ENCODE data around the gene ANO7.

The ANO7 gene

DNA sequence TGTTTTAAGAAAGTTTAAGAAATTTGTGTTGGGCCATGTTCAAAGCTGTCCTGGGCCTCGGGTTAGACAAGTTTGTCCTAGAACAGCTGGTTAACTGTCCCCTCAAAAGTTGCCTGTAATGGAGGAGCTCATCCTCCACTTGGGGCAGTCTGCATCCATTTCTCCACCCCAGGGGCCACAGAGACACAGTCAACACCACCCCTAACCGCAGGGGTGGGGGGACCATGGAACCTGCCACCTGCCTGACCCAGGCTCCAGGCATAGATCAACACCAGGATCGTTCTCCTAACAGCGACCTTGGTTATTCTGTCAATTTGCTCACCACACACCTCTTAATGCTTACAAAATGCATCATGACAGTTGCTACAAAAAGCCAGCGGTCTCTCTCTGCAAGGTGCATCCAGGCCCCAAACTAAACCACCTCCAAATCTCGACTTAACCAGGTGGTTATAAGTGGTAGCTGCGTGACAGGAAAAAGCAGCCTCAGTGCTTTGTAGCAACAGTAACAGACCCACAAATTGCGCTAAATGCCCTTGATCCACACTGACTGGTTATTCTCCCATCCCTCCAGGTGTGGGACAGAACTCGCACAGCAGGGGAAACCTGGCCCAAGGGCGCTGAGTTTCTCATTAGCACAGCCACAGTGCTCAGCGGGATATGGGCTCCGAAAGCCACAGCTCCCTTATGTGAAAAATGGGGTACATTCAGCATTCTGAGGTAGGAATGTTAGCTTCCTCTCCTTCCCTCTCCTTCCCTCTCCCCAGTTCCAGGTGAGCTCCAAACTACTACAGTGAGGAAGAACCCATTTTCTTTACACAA is 79.0 kb downstream of the ANO7 start:
- TF ChIP-seq, protein P1, sequence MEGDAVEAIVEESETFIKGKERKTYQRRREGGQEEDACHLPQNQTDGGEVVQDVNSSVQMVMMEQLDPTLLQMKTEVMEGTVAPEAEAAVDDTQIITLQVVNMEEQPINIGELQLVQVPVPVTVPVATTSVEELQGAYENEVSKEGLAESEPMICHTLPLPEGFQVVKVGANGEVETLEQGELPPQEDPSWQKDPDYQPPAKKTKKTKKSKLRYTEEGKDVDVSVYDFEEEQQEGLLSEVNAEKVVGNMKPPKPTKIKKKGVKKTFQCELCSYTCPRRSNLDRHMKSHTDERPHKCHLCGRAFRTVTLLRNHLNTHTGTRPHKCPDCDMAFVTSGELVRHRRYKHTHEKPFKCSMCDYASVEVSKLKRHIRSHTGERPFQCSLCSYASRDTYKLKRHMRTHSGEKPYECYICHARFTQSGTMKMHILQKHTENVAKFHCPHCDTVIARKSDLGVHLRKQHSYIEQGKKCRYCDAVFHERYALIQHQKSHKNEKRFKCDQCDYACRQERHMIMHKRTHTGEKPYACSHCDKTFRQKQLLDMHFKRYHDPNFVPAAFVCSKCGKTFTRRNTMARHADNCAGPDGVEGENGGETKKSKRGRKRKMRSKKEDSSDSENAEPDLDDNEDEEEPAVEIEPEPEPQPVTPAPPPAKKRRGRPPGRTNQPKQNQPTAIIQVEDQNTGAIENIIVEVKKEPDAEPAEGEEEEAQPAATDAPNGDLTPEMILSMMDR (IDR thresholded peaks at IDR 0.05; ENCODE audit: low read depth, low read length) = no peak
- DNase-seq (ENCODE audit: low read depth in 2 of 2) = no peak
- H3K4me3 ChIP-seq (replicated peaks in 1 of 2; ENCODE audit: low read depth in 2 of 2, low read length in 2 of 2) = no peak overlapping the region

GRCh38 chr2:241268306-241268705 is 79.8 kb downstream of the ANO7 start:
- no peak overlapping the region for H3K4me3 ChIP-seq (replicated peaks in 1 of 2; ENCODE audit: low read depth in 2 of 2, low read length in 2 of 2)
- DNase-seq (ENCODE audit: low read depth in 2 of 2) = peak in 1 of 2 donors; percentile 29
- TF ChIP-seq, protein P1 (IDR thresholded peaks at IDR 0.05; ENCODE audit: low read depth, low read length) = no peak

DNA sequence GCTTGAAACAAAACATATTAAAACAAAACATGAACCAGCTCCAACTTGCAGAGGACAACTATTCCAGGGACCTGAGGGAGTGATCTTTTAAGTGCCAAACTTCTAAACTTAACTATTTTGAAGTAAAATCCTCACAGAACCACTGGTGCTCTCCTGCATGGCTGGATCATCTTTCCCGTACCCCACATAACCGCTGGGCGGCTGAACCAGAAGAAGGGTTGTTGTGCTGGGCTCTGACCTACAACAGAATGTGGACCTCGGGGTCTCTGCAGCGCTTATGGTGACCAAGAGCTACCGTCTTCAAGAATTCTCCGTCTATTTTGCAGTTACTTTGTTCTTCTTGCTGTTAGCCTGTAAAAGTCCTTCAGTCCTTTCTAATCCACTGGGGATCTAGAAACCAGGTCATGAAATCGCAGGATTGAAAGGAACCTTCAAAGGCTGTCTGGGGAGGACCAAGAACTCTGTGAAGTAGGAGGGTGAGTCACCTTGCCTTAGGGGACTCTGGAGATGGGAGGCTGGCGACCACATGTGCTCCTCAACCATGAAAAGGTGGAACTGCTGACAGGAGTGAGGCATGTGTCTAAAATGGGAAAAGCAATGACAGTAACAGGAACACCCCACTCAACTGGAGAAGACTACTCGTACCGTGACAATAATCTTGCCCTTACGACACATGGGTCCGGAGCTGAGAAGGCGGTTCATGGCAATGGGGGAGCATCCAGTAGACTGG is 80.4 kb downstream of the ANO7 start:
- DNase-seq (ENCODE audit: low read depth in 2 of 2) = peak in 1 of 2 donors; percentile 51
- TF ChIP-seq, protein P1 (IDR thresholded peaks at IDR 0.05; ENCODE audit: low read depth, low read length) = no peak
- no peak overlapping the region for H3K4me3 ChIP-seq (replicated peaks in 1 of 2; ENCODE audit: low read depth in 2 of 2, low read length in 2 of 2)

- no peak for DNase-seq (ENCODE audit: low read depth in 2 of 2)
- TF ChIP-seq, protein P1 (IDR thresholded peaks at IDR 0.05; ENCODE audit: low read depth, low read length) = no peak
- peak overlapping the region in 1 of 2 donors; percentile 75 for H3K4me3 ChIP-seq (replicated peaks in 1 of 2; ENCODE audit: low read depth in 2 of 2, low read length in 2 of 2)
These were observed 81.4 kb downstream of the ANO7 start for GRCh38 chr2:241269707-241270520.

- peak overlapping the region; percentile 71 to 75 for H3K4me3 ChIP-seq (replicated peaks in 1 of 2; ENCODE audit: low read depth in 2 of 2, low read length in 2 of 2)
- no peak for DNase-seq (ENCODE audit: low read depth in 2 of 2)
- TF ChIP-seq, protein P1 (IDR thresholded peaks at IDR 0.05; ENCODE audit: low read depth, low read length) = no peak
These were observed 82.1 kb downstream of the ANO7 start for GRCh38 chr2:241270531-241270930.

GRCh38 chr2:241271706-241272302 is 83.3 kb downstream of the ANO7 start:
- peak overlapping the region; percentile 71 to 75 for H3K4me3 ChIP-seq (replicated peaks in 1 of 2; ENCODE audit: low read depth in 2 of 2, low read length in 2 of 2)
- TF ChIP-seq, protein P1 (IDR thresholded peaks at IDR 0.05; ENCODE audit: low read depth, low read length) = no peak
- DNase-seq (ENCODE audit: low read depth in 2 of 2) = peak; percentile 84 to 86
